ENCODE measurements around the gene PPP4R3A. TPM values are rescaled to one million over a fixed set of nuclear protein-coding genes. Genes with fewer than 3 reads are reported as not detected.
"Not testable (repeated sequence)": the region's sequence is repeated elsewhere in the genome, so short reads cannot be mapped to it uniquely, and the experiment has no call there.

The PPP4R3A gene
- total RNA-seq, 1 donor from 2014 or later, result 79.5 TPM

DNA sequence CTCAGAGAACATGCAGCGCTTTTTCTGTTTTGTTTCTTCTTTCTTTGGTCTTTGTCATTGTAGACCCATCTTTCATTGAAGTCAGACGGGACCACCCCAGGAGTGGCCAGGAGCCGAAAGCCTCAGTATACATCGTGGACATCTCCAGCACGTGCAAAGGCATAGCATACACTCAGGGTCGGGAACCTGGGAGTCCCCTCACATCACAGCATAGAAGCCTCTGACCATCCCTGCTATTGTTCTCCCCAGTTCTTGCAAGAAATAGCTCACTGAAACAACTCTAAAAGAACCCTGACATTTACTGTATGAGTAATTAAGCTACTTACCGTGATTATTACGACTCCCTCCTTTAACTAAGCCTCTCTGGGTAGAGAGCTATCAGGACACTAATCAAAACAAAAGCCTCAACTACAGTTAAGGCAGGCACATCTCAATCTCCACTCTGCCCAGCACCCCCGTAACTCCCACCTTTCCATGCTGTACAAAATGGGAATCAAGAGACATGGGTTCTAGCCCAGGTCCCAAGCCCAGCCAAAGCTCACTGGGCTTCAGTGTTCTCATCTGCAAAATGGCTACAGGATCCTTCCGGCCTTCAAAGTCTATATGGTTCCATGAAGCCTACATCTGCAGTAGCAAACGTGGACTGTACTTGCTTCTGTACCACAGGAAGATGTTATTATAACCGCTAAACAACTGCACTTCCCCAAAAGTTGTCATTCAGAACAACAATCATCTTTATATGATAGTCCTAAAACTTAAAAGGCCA is 99.2 kb downstream of the PPP4R3A start:
- Mint-ChIP-seq H3K4me1 (ENCODE audit: low read depth, unreplicated experiment) (peaks cover 12% of the 10 kb centered on the region), H3K27ac (ENCODE audit: unreplicated experiment) (no peak overlapping the region), H3K9me3 (ENCODE audit: unreplicated experiment) (no peaks in the 10 kb centered on the region), H3K4me3 (ENCODE audit: unreplicated experiment) (no peak overlapping the region), H3K36me3 (ENCODE audit: low read depth, unreplicated experiment) (peaks cover 12% of the 10 kb centered on the region), H3K27me3 (ENCODE audit: low read depth, unreplicated experiment) (peaks cover 3% of the 10 kb centered on the region)
- no peak for FAIRE-seq
- Histone ChIP-seq H3K9ac (ENCODE audit: low read length) (no peak overlapping the region), H3K36me3 (ENCODE audit: insufficient read depth, low read length) (no peaks in the 10 kb centered on the region), H3K4me3 (ENCODE audit: insufficient read depth, low read depth, low read length) (no peak overlapping the region), H3K4me1 (ENCODE audit: insufficient read depth, low read length) (no peaks in the 10 kb centered on the region), H3K4me2 (ENCODE audit: low read length) (no peak overlapping the region), H3K27me3 (ENCODE audit: insufficient read depth, low read length) (peaks cover 22% of the 10 kb centered on the region), H3K27ac (ENCODE audit: low read depth, low read length) (no peak overlapping the region), H3K9me3 (ENCODE audit: insufficient read depth, low read depth, low read length) (no peaks in the 10 kb centered on the region), H4K20me1 (ENCODE audit: insufficient read depth, low read length) (no peaks in the 10 kb centered on the region), H2AFZ (ENCODE audit: low read depth, low read length) (no peak overlapping the region), H3K79me2 (ENCODE audit: insufficient read depth, low read length) (no peaks in the 10 kb centered on the region)
- no peak for DNase-seq (ENCODE audit: low read depth)
- no peak for TF ChIP-seq EZH2 (IDR thresholded peaks at IDR 0.05; ENCODE audit: insufficient read depth, low read length)
- TF ChIP-seq, protein P1, sequence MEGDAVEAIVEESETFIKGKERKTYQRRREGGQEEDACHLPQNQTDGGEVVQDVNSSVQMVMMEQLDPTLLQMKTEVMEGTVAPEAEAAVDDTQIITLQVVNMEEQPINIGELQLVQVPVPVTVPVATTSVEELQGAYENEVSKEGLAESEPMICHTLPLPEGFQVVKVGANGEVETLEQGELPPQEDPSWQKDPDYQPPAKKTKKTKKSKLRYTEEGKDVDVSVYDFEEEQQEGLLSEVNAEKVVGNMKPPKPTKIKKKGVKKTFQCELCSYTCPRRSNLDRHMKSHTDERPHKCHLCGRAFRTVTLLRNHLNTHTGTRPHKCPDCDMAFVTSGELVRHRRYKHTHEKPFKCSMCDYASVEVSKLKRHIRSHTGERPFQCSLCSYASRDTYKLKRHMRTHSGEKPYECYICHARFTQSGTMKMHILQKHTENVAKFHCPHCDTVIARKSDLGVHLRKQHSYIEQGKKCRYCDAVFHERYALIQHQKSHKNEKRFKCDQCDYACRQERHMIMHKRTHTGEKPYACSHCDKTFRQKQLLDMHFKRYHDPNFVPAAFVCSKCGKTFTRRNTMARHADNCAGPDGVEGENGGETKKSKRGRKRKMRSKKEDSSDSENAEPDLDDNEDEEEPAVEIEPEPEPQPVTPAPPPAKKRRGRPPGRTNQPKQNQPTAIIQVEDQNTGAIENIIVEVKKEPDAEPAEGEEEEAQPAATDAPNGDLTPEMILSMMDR (IDR thresholded peaks at IDR 0.05; ENCODE audit: insufficient read depth, low read depth, low read length), result no peak

DNA sequence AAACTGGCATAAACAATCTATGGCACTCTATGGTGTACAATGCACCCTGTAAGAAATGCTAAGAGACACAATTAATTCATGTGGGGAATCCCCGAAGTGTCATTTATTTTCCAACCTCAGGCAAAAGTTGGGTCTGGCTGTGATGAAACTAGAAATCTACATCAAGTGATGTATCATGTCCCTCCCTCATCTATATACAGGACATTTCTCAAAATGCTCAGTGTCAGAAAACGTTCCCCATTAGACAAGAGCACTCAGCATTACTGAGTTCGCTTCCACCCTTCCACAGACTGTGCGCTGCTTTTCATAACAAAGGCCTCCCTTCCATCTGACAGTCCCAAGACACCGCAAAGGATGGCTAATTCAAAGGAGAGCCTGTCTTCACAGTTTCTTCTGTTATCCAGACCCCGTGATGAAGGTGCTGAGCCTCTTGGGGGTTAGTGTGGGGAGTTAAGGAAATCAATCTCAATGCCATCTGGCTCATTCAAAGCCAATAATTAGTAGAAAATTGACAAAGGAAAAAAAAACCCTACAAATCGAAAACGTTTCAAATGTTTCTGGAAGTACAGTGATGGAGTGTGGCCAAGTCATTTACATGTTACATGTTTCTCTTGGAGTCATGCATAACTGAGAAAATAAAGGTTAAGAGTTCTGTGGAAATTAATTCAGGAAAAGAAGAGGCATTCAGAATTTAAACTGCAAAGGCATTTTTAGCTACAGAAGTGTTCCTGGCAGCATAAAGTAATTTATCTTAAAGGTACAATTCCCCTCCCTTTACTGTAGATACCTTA is 100.0 kb downstream of the PPP4R3A start:
- Histone ChIP-seq H3K4me1 (ENCODE audit: insufficient read depth, low read length) (no peaks in the 10 kb centered on the region), H3K27me3 (ENCODE audit: insufficient read depth, low read length) (peaks cover 18% of the 10 kb centered on the region), H3K4me3 (ENCODE audit: insufficient read depth, low read depth, low read length) (no peak overlapping the region), H3K4me2 (ENCODE audit: low read length) (no peak overlapping the region), H3K9ac (ENCODE audit: low read length) (no peak overlapping the region), H3K27ac (ENCODE audit: low read depth, low read length) (no peak overlapping the region), H3K36me3 (ENCODE audit: insufficient read depth, low read length) (no peaks in the 10 kb centered on the region), H4K20me1 (ENCODE audit: insufficient read depth, low read length) (no peaks in the 10 kb centered on the region), H3K79me2 (ENCODE audit: insufficient read depth, low read length) (no peaks in the 10 kb centered on the region), H2AFZ (ENCODE audit: low read depth, low read length) (no peak overlapping the region), H3K9me3 (ENCODE audit: insufficient read depth, low read depth, low read length) (no peaks in the 10 kb centered on the region)
- H3K36me3 Mint-ChIP-seq (ENCODE audit: low read depth, unreplicated experiment), result peaks cover 12% of the 10 kb centered on the region
- no peaks in the 10 kb centered on the region for H3K9me3 Mint-ChIP-seq (ENCODE audit: unreplicated experiment)
- no peak for FAIRE-seq
- peaks cover 3% of the 10 kb centered on the region for H3K27me3 Mint-ChIP-seq (ENCODE audit: low read depth, unreplicated experiment)
- H3K27ac Mint-ChIP-seq (ENCODE audit: unreplicated experiment), result no peak overlapping the region
- TF ChIP-seq, protein P1 (IDR thresholded peaks at IDR 0.05; ENCODE audit: insufficient read depth, low read depth, low read length), result no peak
- TF ChIP-seq EZH2 (IDR thresholded peaks at IDR 0.05; ENCODE audit: insufficient read depth, low read length), result no peak
- H3K4me3 Mint-ChIP-seq (ENCODE audit: unreplicated experiment), result no peak overlapping the region
- peaks cover 6% of the 10 kb centered on the region for H3K4me1 Mint-ChIP-seq (ENCODE audit: low read depth, unreplicated experiment)
- DNase-seq (ENCODE audit: low read depth), result no peak

DNA sequence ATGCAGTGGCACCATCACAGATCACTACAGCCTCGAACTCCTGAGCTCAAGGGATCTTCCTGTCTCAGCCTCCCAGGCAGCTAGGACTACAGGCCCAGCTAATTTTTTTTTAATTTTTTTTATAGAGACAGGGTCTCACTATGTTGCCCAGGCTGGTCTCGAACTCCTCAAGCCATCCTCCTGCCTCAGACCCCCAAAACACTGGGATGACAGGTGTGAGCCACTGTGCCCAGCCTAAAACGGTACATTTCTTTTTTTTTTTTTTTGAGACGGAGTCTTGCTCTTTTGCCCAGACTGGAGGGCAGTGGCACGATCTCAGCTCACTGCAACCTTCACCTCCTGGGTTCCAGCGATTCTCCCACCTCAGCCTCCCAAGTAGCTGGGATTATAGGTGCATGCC is 100.9 kb downstream of the PPP4R3A start:
- not testable (repeated sequence) for H3K27ac Mint-ChIP-seq (ENCODE audit: unreplicated experiment); H3K79me2 ChIP-seq (ENCODE audit: insufficient read depth, low read length); H2AFZ ChIP-seq (ENCODE audit: low read depth, low read length); H3K27me3 Mint-ChIP-seq (ENCODE audit: low read depth, unreplicated experiment); H3K36me3 ChIP-seq (ENCODE audit: insufficient read depth, low read length); H3K9ac ChIP-seq (ENCODE audit: low read length); H3K4me2 ChIP-seq (ENCODE audit: low read length); H3K9me3 Mint-ChIP-seq (ENCODE audit: unreplicated experiment); H3K4me1 ChIP-seq (ENCODE audit: insufficient read depth, low read length); H3K4me3 ChIP-seq (ENCODE audit: insufficient read depth, low read depth, low read length); H3K4me1 Mint-ChIP-seq (ENCODE audit: low read depth, unreplicated experiment); H3K4me3 Mint-ChIP-seq (ENCODE audit: unreplicated experiment); H4K20me1 ChIP-seq (ENCODE audit: insufficient read depth, low read length); H3K27ac ChIP-seq (ENCODE audit: low read depth, low read length); H3K9me3 ChIP-seq (ENCODE audit: insufficient read depth, low read depth, low read length); FAIRE-seq; DNase-seq (ENCODE audit: low read depth)
- H3K27me3 ChIP-seq (ENCODE audit: insufficient read depth, low read length), result peaks cover 13% of the 10 kb centered on the region
- peaks cover 10% of the 10 kb centered on the region for H3K36me3 Mint-ChIP-seq (ENCODE audit: low read depth, unreplicated experiment)

Other genes with a start within 250 kb of the PPP4R3A start
- gene CCDC88C, start 92.5 kb downstream of the PPP4R3A start, total RNA-seq, result 8.9 and 12.4 TPM in 2 replicates
- 0.11 TPM in 1 of 2 replicates, not detected in the other for gene CATSPERB, start 221.8 kb upstream of the PPP4R3A start, total RNA-seq